GM18499 (cell line): Measurements from ENCODE around the gene ATP5MC2.
"Not testable (repeated sequence)": the region's sequence is repeated elsewhere in the genome, so short reads cannot be mapped to it uniquely, and the experiment has no call there.

ENCODE experiments used
- ATAC-seq: cut with Tn5 transposase; IDR thresholded peaks from one replicate; pipeline ENCODE4 v1.9.1; 2021; ENCODE audit warnings: moderate number of reproducible peaks; ENCODE audit not compliant: insufficient read depth, unreplicated experiment

Gene ATP5MC2

DNA sequence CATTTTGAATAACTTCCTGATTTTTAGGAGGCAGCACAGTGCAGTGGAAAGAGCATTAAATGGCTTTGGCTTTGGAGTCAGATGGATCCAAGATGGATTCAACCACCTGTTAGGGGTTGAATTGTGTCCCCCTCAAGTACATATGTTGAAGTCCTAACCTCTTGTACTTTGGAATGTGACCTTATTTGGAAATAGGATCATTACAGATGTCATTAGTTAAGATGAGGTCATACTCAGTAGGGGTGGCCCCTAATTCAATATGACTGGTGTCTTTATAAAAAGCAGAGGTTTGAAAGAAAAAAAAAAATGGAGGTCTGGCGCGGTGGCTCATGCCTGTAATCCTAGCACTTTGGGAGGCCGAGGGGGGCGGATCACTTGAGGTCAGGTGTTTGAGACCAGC, 18.8 kb downstream of the ATP5MC2 start:
- ATAC-seq: no peak

DNA sequence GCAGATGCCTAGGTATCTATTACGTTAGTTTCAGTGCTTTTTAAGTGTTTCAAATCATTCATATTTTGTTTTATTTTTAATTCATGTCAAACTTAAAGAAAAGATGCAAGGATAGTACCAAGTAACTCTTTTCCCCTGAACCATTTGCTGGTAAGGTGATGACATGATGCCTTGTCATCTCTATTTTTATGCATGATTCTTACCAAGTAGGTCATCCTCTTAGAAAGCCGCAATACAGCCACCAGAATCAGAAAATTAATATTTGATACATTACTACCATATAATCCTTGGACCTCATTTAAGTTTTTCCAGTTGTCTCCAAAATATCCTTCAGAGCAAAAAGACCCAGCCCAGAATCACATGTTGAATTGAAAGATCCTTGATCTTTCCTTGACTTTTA, 22.3 kb downstream of the ATP5MC2 start:
- ATAC-seq: no peak

DNA sequence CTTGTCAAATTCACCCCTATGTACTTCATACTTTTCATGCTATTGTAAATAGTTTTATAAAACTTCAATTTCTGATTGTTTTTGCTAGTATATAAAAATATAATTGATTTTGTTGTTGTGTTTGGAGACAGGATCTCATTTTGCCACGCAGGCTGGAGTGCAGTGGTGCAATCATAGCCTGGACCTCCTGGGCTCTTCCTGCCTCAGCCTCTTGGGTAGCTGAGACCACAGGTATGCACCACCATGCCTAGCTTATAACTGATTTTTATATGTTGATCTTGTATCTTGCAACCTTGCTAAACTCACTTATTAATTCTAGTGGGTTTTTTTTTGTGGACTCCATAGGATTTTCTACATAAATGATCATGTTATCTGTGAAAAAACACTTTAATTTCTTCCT, 23.5 kb downstream of the ATP5MC2 start:
- ATAC-seq: no peak

DNA sequence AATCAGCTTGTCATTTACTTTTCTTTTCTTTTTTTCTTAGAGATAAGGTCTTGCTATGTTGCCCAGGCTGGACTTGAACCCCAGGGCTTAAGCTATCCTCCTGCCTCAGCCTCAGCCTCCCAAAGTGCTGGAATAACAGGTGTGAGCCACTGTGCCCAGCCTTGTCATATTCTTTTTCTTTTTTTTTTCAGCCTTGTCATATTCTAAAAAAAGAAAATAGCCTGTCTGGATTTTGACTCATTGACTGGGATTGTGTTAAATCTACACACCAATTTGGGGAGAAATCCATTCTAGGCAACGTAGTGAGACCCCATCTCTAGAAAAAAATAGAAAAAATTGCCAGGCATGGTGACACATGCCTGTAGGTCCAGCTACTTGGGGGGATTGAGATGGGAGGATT, 24.1 kb downstream of the ATP5MC2 start:
- no peak for ATAC-seq

GRCh38 chr12:53646300-53646699, 29.6 kb downstream of the ATP5MC2 start:
- ATAC-seq: not testable (repeated sequence)

GRCh38 chr12:53645165-53645564, 30.7 kb downstream of the ATP5MC2 start:
- ATAC-seq: no peak

DNA sequence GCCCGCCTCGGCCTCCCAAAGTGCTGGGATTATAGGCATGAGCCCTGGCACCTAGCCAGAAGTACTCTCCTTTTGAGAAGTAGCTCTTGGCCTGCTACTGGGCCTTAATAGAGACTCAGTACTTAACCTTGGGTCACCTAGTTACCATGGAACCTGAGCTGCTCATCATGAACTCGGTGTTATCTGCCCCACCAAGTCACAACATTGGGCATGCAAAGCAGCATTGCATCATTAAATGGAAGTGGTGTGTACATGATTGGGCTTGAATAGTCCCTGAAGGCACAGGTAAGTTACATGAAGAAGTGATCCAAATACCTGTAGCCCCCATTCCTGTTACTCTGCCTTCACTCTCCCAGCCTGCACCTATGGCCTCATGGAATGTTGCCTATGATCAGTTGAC, 31.8 kb downstream of the ATP5MC2 start:
- no peak for ATAC-seq

GRCh38 chr12:53643232-53643979, 32.5 kb downstream of the ATP5MC2 start:
- no peak for ATAC-seq

- no peak for ATAC-seq
These were observed 37.8 kb downstream of the ATP5MC2 start for GRCh38 chr12:53638057-53638456.

DNA sequence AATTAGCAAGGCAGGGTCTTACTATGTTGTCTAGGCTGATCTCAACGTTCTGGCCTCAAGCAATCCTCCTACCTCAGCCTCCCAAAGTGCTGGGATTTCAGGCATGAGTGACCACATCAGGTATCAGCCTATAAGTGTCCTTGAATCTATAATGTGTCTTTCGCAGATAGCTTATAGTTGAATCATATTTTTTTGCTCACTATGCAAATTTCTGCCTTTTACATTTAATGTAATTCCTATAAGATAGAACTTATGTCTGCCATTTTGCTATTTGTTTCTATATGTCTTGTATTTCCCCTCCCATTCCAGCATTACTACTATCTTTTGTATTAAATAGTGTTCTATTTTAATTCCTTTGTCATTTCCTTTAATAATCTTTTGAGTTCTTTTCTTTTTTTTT, 39.2 kb downstream of the ATP5MC2 start:
- no peak for ATAC-seq

DNA sequence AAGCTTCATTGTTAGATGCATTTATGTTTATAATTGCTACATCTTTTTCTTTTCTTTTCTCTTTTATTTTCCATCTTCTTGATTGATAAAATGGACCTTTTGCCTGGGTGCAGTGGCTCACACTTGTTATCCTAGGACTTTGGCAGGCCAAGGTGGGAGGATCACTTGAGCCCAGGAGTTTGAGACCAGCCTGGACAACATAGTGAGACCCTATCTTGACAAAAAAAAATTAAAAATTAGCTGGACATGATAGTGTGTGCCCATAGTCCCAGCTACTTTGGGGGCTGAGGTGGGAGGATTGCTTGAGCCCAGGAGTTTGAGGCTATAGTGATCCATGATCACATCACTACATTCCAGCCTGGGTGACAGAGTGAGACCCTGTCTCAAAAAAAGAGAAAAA, 40.2 kb downstream of the ATP5MC2 start:
- not testable (repeated sequence) for ATAC-seq

GRCh38 chr12:53631721-53632120, 44.2 kb downstream of the ATP5MC2 start:
- no peak for ATAC-seq

GRCh38 chr12:53627919-53628318, 48.0 kb downstream of the ATP5MC2 start:
- ATAC-seq: no peak

DNA sequence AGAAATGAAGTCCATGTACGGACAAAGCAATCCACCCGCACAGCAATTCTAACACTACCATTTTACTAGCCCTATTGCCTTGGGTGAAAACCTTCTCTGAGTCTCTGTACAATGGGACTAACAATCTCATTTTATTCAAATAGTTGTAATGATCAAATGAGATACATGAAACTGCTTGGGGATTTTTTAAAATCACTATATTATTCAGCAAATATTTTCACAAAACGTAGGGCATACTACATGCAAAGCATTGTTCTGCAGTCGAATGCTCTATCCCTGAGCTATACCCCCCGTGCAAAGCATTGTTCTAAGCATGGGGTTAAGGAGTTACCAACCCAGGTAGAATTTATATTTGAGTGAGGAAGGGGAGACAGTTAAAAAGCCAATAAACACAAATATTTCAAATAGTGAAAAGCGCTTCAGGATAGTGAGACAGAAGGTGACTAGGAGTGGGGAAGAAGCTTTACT, 49.1 kb downstream of the ATP5MC2 start:
- peak; percentile 2 for ATAC-seq

DNA sequence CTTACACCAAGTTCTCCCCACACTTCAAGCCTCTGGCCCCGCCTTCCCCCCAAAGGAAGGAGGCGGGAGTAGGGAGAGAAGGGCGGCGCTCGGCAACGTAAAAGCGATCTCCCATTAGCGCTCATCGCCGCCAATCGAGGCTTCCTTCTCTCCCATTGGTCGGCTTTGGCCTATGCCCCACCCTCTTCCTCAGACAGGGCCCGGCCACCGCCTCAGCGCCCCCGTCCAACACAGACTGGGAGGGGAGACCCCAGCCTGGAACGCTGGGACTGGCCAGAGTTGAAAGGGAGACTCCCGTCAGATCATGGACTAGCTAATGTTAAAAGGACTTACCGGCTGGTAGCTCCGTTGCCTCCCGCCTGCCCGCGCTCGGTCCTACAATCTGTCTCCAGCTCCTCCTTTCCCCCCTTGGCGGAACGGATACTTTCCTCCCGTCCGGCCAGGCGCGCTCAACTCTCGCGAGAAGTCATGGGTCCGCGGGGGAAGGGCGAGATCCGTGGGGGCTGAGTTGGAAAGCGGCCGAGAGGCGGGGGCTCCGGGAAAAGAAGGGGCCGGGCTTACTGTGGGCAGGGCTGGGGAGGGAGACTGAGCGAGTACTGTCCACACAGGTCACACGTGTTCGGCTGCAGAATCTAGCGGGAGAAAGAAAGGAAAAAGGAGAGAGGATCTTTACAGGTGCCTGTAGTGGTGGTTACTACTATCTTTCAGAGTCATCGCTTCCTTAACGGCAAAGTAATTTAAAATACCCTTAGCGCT, 49.8 kb downstream of the ATP5MC2 start, which contains the start of gene ATF7:
TSS of gene ATF7 (minus strand) at position 437 of the 756 bp plus-strand sequence. CDS start 25,382 bp downstream, outside the sequence.
- peak; percentile 91 for ATAC-seq

DNA sequence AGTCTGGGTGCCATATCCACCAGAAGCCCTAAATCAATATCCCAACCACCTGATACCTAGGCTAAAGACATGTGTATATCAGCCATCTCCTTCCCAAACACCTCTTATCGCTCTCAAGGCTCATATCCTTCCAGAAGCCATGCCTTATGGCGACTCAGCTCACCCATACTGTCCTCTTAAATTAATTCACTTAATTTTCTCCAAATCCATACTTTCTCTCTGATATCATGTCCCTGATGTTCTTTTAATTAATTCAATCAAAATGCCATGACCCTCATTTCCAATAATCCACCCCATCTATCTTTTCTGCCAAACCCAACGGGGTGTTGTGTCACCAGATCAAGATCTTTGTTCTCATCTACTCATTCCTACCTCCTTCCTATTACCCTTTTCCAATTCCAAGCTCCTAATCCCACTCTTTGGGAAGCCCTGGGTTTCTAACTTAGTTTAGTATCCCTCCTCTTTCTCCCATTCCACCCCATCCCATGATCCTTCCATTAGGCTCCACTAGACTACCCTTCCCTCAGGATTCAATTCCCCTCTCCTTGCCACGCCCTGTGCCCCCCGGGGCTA, 50.4 kb downstream of the ATP5MC2 start:
- ATAC-seq: no peak

GRCh38 chr12:53624956-53625355, 50.9 kb downstream of the ATP5MC2 start:
- no peak for ATAC-seq

GRCh38 chr12:53624458-53624857, 51.4 kb downstream of the ATP5MC2 start:
- no peak for ATAC-seq

DNA sequence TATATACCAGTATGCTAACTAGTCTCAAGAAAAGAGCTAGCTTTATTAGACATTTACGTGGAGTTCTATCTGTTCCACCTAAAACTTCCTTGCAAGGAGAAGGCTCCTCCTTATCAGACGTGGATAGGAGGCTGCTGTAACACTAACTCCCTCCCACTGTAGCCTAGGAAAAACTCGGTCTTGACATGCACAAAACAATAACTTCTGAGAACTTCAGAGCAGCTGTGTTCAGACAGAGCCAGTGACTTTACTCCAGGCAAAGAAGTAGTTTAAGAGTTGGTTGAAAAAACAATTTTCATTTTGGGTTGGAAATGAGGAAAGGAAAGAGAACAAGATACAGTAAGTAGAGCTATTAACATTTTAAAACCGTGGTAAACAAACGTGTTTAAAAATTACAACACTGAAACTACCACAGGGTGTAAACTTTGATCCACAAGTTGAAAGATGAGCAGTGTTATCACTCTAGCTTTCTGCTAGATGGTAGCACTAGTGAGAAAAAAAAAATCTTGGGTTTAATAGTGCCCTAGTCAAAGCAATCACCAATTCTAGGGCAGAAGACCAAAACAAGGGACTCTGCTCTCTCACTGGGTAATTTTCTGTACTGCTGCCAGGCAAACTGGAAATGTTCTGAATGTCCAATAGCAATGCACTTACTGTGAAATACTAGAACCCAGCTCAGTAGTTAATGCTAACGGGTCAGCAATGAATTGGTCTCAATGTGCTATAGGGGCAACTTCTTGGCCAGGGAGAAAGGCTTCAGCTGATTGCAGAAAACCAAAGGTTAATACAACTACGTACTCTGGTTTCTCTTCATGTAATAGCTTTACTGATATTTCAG, 52.1 kb downstream of the ATP5MC2 start:
- ATAC-seq: no peak

- ATAC-seq: no peak
These were observed 53.2 kb downstream of the ATP5MC2 start for GRCh38 chr12:53622724-53623123.
